NCI-H748 (cell line): ENCODE measurements around the gene COMMD1.
"Not testable (repeated sequence)": the region's sequence is repeated elsewhere in the genome, so short reads cannot be mapped to it uniquely, and the experiment has no call there.

ENCODE experiments used
- DNase-seq: peaks from one replicate; lab custom pipeline; 2025; ENCODE audit not compliant: unreplicated experiment; lab: John Stamatoyannopoulos, UW

COMMD1 gene

DNA sequence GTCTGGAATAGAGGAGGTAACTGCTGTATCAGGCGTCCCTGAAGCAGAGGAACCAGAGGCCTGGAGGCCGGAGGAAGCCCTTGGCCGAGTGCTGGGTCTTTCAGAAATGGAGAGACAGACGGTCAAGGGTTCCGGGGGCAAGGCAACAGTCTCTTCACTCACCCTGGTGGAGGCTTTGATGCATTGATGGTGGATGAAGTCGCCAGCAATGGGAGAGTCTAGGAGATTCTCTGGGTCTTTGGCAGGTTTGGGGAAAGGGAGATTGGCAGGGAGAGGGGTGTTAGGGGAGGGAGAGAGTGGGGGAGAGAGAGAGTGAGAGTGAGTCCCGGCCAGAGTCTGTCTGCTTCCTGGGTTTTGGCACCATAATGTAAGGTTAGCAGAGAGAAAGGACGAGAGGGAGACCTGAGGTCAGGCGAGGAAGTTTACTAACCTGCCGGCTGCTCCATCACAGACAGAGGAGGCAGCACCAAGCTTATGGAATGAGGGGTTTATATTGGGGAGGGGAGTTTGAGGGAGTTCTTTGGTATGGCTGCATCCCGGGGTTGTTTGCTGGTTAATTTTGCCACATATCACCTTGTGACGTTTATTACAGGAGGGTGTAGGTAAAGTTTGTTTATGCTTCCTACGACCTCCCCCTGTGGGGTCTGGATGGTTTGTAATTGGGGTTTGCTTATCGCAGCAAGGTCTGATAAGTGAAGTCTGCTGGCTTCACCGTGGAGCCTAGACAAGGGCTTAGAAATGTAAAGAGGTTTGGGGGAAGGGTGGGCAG lies 19.6 kb downstream of the COMMD1 start:
- no peak for DNase-seq

DNA sequence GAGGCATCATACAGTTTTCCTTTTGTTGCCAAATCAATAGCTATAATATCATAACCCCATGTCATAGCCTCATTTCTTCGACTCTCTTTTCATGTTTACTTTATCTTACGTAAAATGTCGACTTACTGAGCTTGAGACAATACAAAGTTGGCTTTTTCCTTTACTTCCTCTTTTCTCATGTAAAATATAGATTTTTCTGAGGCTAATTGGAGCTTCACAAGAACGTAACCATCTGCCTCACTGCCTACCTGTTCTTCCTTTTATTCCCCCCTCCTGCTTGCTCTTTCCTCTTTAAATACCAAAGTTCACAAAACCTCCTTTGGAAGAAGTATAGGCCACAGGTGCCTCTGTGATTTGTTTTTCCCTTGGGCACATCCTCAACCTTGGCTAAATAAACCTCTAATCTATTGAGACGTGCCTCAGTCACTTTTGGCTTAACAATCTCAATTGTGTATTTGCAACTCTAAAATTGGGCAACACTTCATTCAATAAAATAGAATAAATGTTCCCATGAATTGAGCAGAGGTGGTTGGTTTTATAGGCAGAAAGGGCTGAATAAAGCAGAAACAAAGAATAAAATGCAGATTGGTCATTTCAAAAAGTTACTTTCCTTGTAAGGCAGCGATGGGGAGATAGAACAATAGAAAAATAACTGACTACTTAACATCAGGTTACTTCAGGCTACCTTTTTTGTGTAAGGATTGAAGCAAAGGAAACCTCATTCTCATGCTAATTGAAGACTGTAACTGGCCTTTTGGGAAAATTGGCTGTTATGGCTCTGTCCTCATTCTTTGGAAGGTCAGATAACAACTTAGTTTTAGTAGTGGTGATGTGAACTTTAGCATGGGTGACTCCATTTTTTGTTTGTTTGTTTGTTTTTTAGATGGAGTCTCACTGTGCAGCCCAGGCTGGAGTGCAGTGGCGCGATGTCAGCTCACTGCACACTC lies 21.3 kb downstream of the COMMD1 start:
- DNase-seq = no peak

DNA sequence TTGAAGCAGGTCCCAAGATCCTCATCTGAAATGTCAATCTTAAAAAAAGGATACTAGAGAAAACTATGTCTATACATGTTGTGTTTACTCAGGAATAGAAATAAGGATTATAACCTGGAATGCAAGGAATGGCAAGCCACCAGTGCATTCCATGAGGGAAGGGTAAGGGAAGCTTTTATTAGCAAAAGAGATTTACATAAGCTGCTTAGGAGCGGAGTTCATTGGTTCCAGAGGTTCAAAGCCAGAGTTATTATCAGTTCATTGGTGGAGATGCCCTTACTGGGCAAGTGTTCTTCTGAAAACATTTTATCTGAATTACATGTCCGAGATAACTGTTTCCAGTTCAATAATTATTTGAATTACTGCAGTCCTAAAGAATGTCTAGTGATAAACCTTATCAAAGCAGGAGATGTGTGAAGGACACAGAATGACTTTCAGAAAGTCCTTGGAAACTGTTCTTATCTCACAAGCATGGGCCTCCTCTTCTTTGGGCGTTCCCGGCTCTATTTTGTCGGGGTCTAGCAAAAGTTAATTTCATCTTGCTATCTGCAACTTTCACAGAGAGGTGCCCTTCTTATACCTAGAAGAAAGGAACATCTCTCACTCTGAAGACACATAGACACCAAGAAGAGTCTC lies 23.5 kb downstream of the COMMD1 start:
- no peak for DNase-seq

DNA sequence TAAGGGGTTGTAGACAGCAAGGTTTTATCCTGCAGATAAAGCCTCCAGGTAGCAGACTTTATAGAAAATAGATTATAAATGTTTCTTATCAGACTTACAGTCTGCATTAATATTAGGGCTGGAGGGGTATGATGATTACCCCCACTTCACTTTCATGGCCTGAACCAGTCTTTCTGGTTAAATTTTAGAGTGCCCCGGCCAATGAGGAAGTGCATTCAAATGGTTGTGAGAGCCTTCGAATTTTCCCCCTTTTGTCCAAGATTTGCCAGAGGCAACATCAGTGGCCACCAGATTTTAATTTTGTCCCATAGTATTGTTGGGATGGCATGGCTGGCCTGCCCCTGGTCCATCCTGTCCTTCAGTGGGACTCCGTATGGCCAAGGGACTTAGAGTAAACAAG lies 31.6 kb downstream of the COMMD1 start:
- no peak for DNase-seq

DNA sequence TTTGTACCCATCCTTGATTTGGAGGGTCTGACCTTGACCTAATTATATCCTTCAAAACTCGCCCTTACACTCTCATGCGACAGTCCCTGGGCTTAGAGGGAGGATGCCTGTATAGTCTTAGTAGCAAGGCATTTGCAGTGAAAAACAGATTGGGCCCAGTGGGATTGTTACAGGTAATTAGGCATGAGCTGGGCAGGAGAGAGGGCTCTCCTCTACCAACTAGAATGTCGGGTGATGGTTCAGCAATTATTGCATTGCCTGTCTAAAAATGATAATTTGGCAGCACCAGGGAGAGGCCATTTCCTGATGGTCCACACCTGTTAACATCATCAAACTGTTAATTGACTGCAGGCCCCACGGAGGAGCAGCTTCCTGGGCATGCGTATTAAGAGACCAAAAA lies 32.4 kb downstream of the COMMD1 start:
- no peak for DNase-seq

DNA sequence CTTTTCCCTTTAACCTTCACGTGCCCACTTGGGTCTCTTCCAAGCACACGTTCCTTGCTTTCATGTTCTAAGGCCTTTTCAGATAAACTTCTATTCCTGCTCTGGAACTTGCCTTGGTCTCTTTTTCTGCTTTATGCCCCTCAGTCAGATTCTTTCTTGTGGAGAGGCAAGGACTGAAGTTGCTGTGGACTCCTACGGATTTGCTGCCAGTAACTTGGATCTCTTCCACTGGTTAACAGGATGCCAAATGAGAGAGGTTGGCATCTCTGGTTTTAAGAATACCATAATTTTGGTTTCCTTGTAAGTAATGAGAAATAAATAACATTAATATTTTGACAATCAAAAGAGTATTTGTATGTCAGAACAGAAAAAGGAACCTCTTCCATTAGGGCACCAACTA lies 33.0 kb downstream of the COMMD1 start:
- no peak for DNase-seq

DNA sequence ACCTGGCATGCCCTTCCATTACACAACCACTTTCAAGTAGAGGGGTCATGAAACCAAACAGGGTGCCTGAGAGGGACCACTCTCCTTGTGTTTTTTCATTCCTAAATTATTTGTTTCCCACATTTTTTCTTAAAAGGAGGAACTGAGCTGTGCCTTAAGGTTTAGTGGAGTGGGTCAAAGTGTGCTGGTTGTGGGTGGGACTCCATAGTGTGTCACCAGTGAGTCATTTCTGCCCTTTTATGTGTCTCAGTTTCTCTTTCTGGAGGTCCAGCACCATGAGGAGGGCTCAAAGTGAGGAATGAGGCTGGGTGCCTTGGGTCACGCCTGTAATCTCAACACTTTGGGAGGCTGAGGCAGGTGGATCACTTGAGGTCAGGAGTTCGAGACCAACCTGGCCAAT lies 37.8 kb downstream of the COMMD1 start:
- DNase-seq = no peak

DNA sequence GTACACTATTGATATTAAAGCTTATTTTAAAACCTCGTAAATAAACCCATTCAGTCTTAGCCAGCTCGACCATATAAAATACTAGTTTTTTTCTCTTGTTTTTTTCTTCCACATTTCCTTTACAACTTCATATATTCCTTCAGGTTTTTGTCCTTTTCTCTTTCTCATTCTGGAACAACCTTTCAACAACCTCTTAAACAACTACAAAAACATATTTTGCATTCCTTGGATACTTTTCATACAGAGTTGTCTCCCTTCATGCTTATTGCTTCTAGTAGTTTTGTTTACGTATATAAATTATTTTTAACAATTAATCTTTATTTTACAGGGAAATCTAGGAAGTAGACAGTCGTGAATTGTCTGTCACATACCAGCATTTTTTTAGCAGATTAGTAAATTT lies 41.2 kb downstream of the COMMD1 start:
- no peak for DNase-seq

DNA sequence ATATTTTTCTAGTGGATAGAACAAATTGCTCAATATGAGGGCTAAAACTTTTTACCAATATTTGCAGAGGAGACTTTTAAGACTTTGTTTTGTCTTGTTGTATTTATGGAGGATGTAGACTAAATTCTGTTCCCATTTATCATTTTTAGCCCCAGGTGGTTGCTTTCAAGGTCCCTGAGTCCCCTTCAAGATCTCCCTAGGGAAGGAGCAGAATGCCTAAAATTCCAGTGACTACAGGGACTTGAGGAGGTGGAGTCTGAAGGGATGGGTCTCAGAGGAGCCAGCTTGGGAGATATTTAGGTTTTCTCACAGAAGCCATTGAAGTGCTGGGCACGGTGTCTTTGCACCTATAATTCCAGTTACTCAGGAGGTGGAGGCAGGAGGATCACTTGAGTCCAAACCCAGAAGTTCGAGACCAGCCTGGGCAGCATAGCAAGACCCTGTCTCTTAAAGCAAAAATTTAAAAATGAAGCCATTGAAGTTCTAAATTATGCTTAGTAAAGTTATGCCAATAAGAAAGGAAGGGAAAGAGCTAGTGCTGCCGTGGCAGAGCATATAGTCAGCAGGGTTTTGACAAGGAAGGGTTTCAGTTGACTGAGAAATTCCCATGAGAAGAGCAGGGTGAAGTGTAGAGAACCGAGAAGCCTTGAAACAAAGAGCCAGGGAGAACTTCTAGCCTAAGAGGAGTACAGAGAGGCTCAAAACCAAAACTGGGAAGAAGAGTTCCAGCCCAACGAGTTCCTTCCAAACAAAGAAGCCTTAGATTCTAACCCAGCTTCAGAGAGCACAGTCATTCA lies 43.4 kb downstream of the COMMD1 start:
- no peak for DNase-seq

DNA sequence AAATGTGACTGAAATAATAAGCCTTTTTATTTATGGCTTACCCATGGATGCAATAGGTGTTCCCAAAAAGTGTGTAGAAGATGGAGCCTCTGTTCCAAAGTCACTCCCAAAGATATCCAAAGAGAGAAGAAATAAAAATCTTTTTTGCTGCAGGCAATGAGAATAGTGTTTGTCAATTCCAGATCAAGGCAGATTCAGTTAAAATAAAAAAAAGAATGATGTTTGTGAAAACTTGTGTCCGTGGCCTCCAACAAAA lies 43.9 kb downstream of the COMMD1 start:
- no peak for DNase-seq

DNA sequence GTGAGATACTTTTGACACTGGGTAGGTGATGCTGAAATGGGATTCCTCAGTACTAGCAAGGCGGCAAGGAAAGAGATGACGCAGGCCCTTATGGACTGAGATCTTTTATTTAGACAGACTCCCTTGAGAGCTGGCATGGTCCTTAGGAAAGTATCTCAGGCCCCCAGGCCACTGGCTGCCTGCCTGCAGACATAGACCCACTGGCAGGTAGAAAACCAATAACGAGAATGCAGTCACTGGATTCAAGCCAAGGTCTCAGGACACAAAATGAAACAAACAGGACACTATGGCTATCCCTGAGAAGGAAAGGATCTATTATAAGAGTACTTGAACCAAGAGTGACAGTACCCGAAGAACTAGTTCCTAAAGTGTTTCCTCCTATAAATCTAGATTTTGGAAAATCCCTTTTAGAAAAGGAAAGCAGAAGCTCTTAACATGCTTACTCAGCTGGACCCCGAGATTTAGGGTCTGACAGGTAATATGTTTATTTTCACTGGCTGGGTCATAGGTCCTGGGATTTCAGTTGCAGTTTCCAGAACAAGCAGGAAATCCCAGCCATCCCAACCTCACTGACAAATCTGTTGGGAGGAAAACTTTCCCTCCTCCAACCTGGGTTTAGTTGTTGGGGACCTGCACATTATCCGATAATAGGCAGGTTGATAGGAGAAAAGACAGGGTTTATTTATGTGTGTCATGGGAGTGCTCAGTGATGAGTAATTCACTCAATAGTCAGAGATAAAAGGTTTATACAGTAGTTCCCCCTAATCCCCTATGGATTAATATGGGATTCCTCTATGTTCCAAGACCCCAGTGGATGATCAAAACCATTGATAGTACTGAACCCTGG lies 44.5 kb downstream of the COMMD1 start:
- DNase-seq = no peak

DNA sequence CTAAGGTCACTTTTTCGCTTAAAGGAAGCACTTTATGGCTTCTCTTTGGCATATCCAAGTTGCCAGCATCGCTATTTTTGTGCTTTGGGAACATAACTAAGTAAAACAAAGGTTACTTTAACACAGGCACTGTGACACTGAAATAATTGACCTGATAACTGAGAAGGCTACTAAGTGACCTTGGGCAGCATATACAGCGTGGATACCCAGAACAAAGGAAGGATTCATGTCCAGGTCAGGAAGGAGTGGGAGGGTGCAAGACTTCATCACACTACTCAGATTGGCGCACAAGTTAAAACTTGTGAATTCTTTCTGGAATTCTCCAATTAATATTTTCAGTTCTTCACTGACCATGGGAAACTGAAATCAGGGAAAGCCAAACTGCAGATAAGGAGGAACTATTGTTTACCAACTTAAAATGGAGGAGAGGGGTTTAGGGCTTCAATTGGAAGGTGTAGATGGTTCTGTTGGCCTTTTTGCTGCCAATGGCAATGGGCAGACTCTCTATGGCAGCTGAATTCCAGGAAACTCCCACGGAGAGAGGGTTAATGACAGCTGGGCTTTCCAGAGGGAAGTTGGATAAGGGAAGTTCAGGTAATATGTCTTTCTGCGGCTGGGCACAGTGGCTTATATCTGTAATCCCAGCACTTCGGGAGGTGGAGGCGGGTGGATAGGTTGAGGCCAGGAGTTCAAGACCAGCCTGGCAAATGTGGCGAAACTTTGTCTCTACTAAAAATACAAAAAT lies 45.3 kb downstream of the COMMD1 start:
- DNase-seq = no peak

DNA sequence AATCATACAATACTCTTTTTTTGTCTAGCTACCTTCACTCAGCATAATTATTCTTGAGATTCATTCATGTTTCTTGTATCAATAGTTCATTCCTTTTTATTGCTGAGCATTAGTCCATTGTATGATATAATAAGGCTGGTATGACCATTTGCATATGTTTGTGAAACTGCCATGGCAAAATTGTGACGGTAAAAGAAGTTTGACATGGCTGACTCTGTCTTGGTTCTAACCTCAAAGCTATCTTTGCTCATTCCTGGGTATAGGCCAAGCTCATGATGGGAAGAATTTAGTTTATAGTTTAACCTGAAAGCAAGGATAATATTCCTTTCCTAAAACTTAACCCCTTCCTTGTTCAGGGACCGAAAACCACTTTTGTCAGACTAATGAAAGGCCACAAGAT lies 46.4 kb downstream of the COMMD1 start:
- no peak for DNase-seq

DNA sequence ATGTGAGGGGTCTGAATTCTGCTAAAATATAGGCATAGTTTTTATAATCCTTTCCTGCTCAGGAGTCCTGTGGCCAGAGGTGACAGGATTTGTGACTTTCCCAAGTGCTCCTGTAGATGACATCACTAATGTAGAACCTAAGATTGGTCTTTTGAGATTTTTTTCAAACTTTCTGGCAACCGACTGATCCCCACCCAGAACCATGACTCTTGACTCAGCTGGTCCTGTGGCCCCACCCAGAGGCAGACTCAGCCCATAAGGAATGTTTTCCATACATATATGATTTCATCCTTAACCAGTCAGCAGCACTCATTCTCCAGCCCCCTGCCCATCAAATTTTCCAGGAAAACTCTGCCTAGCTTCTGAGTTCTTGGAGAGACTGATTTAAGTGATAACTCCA lies 46.8 kb downstream of the COMMD1 start:
- DNase-seq = no peak

DNA sequence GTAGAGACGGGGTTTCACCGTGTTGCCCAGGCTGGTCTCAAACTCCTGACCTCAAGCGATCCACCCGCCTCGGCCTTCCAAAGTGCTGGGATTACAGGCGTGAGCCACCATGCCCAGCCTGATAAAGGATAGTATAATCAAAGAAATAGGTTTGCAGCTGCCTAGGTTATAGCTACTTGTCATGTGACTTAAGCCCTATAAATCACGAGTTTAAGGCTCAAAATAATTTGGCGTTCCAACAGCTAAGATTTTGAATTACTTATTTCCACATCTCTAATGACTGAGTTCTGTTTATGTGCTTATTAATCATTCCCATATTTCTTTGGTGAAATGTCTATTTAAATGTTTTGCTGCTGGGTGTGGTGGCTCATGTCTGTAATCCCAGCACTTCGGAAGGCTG lies 49.4 kb downstream of the COMMD1 start:
- DNase-seq = not testable (repeated sequence)

DNA sequence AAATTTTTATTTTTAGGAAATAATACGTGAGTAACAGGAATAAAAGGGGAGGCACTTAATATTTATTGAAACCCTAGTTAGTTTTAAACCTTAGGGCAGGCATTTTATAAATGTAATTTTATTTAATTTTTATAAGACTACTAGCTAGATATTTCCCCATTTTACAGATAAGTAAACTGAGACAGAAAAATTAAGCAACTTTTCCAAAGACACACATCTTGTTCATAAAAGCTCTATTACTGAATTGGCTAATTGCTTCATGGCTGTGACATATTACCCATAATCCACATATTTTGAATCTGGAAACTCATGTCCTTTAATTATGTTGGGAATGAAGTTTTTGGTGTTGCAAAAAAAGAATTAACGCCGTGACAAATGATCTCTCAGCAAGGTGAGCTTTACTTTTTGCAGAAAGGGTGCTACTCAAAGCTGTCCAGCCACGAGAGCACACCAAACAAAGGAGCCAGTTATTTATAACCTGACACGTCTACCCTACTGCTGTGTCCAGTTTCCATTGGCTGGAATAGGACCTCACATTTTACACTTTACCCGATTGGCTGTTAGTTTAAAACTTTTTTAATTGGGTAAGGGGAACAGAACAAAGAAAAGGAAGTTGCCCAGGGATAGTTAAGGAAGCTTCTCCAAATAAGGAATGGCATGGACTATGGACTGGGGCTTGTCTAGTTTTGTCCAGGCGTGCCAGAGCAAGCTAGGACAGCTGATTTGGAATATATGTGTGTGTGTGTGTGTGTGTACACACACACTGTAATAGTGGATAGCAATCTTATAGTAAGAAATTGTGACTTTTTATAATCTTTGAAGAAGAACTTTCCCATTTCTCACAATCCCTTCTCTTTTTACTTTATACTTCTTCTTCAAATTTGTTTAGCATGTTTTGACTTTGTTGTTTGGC lies 54.2 kb downstream of the COMMD1 start:
- DNase-seq = no peak

DNA sequence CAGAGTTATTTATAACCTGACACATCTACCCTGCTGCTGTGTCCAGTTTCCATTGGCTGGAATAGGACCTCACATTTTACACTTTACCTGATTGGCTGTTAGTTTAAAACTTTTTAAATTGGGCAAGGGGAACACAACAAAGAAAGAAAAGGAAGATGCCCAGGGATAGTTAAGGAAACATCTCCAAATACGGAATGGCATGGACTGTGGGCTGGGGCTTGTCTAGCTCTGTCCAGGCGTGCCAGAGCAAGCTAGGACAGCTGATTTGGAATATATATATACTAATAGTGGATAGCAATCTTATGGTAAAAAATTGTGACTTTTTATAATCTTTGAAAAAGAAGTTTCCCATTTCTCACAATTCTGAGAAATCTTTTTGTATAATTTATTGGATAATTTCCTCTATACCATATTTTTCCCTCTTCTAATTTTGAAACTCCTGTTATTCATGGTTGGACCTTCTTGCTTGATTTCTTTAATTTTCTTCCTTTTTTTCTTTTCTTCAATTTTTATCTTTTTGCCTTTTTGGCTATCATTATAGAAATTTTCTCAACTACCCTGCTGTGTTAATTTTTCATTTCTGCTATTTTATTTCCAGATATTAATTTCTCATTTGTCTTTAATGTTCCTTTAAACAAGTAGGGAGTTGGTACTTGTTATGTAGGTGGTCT lies 55.9 kb downstream of the COMMD1 start:
- DNase-seq = no peak
